ENCODE data around the gene RAD52.

The RAD52 gene

DNA sequence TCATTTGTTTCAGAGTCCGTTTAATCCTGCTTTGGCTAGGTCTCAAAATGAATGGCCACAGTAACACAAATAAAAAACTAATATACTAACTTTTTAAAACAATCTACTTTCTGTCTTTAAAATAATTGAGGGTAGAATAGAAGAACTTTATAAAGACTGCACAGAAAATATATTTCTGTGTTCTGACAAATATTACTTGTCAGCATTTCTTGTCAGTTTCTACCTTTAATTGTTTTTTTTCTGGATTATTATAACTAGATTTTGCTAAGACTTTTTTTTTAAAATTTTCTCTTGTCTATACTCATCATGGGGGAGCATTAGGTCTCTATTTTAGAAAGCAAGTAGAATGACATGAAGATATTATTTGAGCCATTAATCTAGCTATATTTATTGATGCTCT, 86.2 kb downstream of the RAD52 start:
- DNase-seq, result no peak

DNA sequence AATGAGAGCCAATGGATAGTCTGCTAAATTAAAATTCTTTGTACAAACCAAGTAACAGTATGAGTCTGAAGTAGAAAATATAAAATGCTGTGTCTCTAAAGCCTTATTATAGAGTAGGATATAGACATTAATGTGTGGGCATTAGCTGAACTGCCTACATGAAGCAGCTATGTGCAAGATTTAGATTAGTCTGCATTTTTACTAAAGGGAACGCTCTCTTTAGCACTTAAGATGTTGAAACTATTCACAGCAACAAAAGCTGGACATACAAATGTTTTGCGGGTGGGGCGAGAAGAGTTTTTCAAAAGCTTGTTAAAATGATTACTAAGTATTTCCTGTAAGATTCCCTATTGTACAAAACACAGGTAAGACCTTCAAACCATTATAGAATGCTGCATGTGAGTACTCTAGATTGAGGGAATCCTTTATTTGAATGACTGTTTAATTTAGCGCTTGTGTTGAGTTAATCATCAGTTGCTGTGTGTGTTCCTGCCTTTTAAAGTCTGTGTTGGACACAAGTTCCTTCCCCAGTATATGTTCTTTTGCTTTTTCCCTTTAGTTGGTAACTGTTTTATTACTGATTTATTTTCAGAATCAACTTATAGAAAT, 87.1 kb downstream of the RAD52 start:
- no peak for DNase-seq
